ENCODE results near the gene LUZP1.

The LUZP1 gene

DNA sequence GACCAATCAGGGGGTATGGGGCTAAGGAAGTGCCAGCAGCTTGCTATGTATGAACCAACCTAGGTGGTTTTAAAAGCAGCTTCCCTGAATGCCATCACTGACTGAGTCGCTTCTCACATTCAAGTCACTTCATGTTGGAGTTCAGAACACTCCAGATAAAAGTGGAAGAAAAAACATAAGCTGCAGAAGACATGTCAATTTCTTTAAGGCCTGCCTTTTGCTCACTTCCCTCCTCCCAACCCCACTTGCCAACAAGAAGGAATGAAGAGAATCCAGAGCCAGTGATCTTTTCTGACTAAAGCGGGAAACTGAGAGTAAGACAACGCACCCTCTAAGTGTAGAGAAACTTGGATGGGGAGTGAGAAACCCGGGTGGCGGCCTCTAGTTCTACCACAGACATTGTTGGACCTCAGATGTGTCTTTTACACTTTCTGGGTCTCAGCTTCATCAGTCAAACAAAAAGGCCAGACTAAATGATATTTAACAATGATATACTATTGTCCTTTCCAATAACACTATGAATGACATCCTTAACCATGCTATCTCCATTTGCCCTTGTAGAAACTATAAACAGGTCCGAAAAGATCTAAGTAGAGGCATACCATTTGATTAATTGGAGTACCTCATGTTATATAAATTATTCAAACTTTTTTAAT is 54.1 kb downstream of the LUZP1 start:
- peak; percentile 38 for DNase-seq

DNA sequence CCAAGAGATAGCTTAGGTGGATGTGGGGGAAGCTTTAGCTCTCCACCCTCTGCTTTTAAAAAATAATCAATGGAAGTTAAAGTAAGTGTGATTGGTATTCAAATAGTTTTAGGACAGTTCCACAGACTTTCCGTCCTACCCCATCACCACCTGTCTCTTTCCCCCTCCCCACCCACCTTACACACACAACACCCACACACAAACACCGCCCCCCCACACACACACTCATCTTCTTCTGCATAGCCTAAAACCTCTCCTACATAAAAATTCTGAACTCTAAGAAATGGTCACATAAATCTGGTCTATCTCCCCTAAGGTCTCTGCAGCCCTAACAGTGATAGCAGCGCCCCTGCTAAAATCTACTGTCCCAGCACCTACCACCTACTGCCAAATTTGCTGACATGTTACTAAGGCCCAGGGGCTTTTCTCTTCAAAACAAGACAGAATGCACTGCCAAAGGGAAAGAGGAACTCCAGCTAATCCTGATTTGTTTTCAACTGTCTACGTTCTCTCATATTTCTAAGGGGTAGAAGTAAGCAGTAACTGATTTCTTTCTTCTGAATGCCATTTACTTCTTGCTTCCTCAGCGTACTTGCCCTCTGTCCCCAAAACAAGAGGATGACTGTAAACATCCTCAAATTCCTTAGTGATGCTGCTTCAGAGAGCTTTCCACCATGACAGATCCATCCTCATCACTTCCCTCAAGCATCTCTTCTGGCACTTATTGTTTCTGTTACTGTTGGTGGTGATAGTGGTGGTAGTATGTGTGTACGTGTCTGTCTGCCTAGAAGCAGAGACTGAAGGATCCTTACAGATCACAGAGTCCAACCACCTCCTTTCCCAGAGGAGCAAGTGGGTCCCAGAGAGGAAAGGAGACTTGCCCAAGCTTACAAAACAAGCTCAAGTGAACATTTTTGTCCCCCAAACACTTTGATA is 56.8 kb downstream of the LUZP1 start:
- no peak for DNase-seq

DNA sequence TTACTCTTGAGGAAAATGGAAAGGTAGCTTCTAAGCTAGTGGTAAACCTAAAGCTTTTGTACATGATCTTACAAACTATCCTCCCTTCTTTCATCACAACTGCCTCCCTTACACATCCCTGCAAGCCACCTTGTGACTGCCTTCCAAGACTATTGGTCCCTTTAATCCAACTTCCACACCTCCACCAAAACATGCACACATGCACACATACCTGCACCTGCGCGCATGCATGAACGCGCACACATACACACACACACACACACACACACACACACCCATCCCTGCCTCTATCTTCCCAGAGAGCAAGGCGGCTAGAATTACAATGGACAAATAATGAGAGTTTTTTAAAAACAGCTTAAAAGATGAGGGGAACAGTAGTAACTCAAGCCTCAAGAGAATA is 58.3 kb downstream of the LUZP1 start:
- DNase-seq = no peak

- peak; percentile 11 for DNase-seq
Observed at GRCh38 chr1:23108918-23109533, 59.6 kb downstream of the LUZP1 start.

- peak; percentile 39 for DNase-seq
Observed at GRCh38 chr1:23103001-23103889, 65.4 kb downstream of the LUZP1 start.

GRCh38 chr1:23102289-23102688 is 66.4 kb downstream of the LUZP1 start:
- DNase-seq = no peak

DNA sequence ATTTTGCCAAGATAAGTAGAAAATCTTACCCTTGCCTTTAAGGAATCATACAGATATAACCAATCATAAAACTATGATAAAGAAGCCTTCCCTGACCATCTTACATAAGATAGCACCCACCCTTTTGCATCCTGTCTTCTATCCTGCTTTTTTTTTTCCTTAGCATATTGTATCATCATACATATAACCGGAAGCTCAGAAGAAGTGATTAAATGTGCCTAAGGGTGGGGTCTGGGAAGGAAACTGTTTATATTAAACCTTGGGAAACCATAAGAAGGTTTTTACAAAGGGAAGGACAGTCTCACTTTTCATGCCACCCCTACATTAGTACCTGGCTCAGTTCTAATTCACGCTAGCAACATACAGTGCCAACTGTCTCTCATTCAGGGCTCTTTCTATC is 66.8 kb downstream of the LUZP1 start:
- DNase-seq = no peak

DNA sequence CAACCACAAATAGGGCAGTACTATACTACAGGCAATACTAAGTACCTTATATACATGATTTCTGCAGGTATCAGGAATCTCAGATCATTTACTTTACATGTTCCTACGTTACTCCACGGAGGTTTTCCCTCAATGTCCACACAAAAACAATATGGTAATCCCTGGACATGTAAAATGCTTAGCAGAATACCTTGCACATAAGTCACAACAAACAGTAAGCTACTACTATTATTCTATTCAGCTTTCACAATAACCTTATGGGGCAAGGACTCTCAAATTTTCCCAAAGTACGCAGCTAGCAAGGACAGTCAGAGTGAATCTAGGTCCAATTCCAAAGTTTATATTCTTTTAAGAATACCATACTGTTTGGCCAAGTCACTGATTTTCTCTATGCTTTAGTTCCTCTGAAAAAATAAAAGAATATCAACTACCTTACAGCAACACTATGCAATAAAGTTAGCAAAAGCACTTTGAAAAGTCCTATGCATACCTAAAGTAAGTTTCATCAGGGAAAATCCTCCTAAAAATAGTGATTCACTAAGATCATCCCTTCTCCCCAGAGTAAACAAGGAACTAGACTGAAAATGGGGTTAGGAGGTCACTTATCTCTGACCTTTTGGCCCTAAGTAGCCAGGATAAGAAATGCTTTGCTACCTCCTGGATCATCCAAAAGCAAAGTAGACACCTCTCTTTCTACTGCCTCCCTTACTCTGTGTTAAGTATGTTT is 67.4 kb downstream of the LUZP1 start:
- no peak for DNase-seq

DNA sequence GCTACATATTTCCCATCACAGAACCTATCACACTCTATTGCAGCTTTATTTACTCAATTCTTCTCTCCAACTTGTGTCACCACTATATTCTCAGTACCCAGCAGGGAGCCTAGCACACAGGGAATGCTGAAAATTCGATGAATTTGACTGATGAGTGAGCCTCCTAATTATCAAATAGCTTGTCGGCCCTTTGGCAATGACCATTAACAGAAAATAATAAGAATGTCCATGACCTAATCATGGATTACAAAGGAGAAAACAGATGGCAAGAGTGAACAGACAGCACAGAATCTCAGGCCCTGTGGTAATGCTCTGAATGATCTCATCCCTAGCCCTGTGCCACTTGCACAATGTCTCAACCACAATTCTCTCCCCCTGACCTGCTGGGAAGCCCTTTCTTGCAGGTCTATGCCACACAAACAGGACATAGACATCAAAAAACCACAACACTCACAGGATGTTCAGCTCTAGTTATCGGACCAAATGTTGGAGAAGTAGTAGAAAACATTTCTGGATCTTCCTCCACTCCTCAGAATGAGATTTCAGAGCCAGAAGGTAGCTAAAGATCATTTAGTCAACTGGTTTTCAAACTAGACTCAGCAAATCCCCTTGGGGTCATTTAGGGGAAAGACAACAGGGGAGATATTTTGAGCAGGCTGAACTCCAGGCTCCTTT is 68.4 kb downstream of the LUZP1 start:
- DNase-seq = peak; percentile 53

DNA sequence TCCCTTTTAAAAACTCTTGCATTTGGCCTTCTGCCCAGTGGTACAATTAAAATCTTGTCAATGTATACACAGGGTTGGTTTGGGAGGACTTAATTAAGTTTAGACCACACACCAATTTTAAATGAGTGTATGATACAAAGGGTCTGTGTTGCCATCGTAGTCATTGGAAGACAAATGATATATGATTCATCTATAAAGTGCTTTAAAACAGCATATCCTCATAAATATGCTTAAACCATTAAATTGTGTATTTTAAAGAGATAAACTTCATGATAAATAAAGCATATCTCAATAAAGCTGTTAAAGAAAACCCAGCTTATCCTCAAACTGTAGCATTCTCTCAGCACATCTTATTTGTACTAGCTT is 69.5 kb downstream of the LUZP1 start:
- no peak for DNase-seq

GRCh38 chr1:23098463-23099170 is 70.0 kb downstream of the LUZP1 start:
- peak; percentile 72 for DNase-seq

DNA sequence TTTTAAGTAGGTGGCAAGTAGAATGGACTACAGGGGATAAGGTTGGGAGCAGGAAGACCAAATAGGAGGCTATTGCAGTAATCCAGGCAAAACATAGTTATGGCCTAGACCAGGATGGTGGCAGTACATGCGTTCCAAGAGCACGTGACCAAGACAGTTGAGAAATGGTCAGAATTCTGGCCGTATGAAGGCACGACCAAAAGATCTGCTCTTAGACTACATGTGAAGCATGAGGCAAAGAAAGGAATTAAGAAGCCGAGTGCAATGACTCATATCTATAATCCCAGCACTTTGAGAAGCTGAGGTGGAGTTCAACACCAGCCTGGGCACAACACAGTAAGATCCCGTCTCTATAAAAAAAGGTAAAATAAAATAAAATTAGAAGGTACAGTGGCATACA is 71.3 kb downstream of the LUZP1 start:
- no peak for DNase-seq

GRCh38 chr1:23092447-23092846 is 76.2 kb downstream of the LUZP1 start:
- no peak for DNase-seq

DNA sequence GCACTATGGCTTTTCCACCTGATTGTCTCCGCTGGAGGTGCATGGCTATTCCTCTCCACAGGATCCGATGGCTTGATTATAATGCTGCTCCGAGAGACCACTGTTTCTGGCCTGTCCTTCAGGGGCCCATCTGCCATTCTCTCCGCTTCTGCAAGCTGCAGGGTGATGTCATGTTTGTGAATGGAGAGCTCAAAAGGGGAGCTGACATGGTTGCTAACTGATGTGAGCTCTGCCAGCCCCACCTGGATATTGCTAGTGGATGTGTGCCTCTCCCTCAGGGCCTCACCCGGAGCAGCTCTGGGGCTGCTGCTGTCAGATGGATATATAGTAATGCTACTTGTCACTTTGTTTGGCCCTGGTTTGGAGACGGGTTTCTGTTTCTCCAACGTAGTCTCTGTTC is 77.1 kb downstream of the LUZP1 start:
- no peak for DNase-seq

- no peak for DNase-seq
Observed at GRCh38 chr1:23090056-23090455, 78.6 kb downstream of the LUZP1 start.

DNA sequence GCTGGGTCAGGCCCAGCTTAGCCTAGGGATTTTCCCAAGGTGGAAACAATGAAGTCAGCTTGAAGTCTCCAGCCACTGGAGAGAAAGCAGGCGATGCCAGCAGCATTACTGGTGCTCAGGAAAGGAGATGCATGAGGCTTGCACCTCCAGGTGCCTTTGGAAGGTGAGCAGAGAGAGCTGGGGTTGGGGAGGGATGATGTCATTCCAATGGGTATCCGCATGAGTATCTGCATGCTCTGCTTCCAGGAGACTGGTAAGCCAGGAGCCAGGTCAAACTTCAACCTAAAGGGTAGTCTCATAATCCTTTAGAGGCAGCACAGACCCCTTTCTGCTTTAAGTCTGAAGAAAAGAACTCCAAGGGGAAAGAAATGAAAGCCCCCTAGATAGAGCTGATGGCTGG is 80.6 kb downstream of the LUZP1 start:
- DNase-seq = no peak

- no peak for DNase-seq
Observed at GRCh38 chr1:23085696-23086095, 83.0 kb downstream of the LUZP1 start.

GRCh38 chr1:23084880-23085279 is 83.8 kb downstream of the LUZP1 start:
- no peak for DNase-seq

DNA sequence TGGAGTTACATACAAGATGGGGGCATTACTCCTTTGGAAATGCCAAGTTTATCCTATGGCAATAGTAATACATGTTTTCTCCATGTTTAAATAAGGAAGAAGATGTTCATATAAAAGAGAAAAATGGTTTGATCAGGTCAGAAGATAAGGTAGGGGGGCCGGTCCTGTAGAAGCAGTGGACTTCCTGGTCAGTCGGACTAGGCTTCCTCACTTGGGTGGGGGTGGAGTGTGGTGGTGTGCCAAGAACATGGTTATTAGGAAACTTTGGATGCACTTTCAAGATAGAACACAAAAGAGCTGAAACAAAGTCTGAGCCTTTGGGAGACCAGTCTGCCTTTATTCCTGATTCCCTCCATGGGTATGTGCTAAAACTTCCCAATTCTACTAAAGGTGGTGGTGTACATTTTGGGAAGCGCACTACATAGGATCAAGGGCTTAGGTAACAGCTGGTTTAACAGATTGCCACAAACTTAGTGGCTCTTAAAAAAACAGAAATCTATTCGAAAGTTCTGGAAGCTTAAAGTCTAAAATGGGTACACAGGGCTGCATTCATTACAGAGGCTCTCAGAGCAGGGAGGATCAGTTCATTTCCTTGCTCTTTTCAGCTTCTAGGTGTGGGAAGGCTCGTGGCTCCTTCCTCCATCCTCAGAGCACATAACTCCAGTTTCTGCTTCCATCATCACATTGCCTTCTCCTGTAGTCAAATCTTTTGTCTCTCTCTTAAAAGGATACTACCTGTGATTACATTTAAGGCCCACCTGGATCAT is 84.8 kb downstream of the LUZP1 start:
- DNase-seq = no peak

DNA sequence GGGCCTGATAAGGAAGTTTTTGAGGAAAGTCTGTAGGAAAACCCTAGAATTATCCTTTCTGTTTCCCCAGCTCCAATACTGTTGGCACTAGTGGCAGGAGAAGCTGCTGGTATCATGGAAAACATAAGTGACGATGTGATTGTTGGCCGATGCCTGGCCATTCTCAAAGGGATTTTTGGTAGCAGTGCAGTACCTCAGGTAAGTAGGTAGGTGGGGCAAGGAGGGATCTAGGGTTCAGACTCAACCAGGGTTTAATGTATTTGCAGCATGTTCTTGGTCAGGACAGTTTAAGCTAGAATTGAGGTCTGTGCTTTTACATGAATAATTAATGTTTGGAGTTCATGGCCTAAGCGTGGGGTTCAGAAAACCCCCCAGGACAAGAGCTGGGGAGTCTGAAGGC is 87.3 kb downstream of the LUZP1 start:
- no peak for DNase-seq
